HG02970 (cell line): ENCODE measurements around the gene PLEKHG4B.

Experiments used
- ATAC-seq: cut with Tn5 transposase; IDR thresholded peaks from one replicate; pipeline ENCODE4 v1.9.1; 2021; ENCODE audit warnings: mild to moderate bottlenecking, moderate library complexity, moderate number of reproducible peaks; ENCODE audit not compliant: unreplicated experiment, low FRiP score

The PLEKHG4B gene

DNA sequence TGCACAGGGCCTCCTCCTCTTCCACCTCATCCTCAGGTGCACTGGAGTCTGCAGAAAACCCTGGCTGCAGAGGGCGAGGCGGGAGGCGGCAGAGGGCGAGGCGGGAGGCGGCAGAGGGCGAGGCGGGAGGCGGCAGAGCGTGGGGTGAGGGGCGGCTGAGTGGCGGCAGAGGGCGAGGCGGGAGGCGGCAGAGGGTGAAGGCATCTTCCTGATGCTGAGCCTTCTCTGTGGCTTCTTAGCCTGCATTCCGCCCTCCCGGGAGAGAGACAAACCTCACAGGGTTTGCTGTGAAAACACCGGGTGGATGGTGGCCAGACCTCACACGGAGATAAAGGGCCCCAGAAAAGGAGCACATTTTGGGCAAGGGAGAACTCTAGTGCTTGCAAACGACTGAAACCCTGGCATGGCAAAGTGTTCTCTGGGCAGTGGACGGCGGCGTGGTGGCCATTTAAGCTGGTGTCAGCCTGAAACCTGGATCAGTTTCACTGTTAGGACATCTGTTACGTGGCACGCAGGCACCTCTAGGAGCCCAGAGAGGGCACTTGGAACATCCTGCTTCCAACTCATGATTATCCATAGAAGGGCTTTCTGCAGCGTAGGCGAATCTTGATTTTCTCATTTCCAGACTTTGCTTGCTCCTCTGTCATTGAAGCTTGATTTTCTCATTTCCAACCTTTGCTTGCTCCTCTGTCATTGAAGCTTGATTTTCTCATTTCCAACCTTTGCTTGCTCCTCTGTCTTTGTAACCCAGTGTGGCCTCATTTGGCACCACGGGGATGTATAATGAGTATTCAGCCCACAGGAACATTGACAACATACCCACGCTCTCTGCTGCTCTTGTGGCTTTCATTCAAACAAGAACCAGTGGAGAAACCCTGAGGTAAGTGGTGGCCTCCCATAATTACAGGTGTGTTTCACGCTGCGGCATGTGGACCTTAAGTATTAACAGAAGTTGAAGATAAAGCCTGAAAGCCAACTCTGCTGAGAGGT, 16.3 kb upstream of the PLEKHG4B start:
- no peak for ATAC-seq

DNA sequence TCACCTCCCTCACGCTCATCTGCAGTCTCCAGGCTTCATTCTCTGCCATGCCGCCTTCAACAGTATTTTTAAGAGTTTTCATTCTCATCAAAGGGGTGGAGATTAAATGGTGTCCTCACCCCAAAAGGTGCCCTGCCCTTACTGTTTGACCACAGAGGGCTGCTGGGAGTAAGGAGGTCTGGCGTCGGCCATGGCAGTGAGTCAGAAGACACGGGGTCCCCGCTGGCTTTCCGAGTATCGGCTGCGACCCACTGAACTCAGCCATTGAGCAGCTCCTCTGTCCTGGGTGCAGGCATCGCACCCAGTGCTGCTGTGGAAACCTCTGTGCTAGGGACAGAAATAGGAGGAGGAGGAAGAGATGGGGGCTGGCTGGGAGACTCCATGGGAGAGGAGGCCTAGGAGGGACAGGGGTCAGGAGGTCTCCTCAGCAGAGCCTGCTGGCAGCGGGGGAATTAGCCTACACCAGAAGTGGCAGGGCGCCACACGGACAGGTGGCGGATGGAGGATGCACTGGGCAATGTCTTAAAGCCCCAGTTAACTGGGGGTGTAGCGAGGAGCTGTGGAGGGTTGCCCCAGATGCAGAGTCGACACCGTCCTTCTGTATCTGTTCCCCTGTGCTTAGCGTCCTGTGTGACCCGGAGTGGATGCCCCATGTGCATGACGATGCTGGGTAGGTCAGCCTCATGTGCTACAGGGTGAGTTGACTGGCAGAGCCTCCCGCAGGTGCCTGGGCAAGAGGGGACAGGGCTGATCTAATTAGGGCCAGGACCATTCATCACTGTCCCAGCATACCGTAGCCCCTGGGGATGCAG, 15.4 kb upstream of the PLEKHG4B start:
- ATAC-seq = no peak

DNA sequence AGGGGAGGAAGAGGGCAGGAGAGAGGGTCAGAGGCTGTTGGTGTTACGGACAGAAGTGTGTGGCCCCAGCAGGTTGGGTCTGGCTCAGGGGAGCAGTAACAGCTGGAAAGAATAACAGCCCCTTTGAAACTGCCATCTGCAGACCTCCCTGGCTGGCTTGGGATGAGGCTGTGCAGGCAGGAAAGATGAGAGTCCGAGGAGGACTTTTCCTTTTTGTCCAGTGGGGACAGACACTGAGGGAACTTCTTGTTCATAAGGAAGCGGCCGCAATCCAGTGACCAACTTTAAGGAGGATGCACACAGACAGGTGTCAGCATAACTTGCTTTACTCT, 14.8 kb upstream of the PLEKHG4B start:
- no peak for ATAC-seq

DNA sequence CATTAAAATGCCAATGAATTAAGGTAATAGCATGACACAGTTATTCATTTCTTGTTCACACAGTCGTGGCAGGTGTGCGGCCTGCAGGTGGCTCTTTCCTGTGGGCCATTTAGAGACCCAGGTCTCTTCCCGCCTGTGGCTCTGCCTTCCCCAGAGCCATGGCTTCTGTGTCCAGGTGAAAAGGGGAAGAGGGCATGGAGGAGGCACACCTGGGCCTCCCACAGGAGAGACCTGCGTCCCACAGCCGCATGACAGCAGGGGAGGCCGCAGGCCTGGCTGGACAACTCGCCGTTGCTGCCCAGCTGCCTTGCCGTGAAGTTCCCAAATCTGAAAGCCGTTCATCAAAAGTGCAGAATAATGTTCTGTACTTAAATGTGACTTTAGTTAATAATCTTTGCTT, 14.4 kb upstream of the PLEKHG4B start:
- ATAC-seq = no peak

DNA sequence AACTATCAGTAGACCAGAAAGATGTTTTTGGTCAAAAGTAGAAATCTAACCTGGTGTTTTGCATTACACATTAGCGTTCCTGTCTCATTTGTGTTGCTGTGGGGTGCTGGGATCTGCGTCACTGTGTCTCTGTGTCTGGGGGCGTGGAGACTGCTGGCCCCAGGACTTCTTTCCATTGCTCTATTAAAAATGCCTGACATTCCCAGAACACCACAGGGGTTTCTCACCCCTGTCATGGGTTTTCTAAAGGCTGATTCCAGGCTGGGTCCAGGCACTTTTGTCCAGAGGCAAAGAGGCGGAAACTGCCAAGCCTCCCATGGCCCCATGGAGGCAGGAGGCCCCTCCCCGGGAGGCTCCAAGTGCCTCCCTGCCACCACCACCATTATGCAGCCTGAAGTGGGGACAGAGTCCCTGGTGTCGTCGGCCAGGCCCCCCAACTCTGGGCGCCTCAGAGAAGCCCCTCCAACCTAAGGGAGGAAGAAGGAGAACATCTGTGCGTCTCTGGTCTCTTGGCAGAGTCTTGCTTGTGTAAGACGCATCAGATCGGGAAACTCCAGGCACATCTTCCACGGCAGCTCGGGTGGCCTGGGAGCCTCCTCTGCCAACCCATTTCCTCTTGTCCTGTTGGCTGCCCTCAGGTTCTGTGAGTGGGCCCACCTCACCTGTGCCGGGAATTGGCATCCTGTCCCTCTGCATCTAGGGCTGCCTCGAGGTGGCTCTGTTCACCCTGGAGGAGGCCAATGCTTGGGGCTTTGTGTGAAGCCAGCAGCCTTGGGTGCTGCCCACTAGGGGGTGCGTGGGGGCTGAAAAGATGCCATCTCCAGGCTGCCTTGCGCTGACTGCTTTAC, 13.8 kb upstream of the PLEKHG4B start:
- ATAC-seq = no peak

GRCh38 chr5:78805-79149, 13.2 kb upstream of the PLEKHG4B start:
- ATAC-seq = no peak

DNA sequence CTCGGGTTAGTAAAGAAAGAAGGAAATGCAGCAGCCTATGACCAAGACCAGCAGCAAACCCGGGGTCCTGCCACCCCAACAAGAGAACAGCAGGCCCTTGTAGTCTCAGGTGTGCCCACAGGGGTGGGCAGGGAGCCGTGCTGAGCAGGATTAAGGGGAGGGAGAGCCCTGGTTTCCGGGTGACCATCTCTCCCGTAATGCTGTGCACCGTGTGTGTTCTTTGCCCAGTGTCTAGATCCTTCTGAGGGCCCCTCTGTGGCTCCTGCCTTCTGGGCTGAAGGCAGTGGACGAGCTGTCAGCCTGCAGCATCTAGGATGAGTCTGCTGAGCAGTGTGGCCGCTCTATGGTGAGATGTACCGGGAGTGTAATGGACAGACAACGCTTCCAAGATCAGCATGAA, 12.7 kb upstream of the PLEKHG4B start:
- ATAC-seq = no peak

- no peak for ATAC-seq
These were observed 12.1 kb upstream of the PLEKHG4B start for GRCh38 chr5:79821-80220.

DNA sequence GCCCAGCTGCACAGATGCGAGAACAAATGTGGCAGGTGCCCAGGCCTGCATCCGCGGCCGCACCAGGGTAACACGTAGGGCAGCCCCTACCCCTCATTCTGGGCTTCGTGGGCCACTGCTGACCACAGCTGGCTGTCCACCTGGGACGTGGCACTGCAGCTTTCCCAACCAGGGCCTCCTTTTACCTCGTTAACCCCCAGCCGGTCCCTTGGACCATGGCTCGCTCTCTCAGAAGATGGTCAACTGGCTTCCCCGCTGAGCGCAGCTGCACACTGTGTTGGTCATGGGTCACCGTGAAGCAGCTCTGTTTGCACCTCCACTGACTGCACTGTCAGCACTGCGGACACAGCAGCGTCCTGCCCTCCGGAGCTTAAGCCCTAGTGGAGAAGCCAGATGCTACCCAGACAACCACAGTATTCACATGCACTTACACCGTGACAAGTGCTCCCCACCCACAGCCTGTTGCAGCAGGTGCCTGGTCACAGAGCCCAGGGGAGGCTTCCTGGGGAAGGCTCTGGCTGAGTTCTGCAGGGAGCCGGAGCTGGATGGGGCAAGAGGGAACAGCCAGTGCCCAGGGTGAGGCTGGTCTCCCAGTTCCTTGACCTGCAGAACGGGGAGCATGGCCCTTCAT, 10.5 kb upstream of the PLEKHG4B start:
- ATAC-seq = no peak

DNA sequence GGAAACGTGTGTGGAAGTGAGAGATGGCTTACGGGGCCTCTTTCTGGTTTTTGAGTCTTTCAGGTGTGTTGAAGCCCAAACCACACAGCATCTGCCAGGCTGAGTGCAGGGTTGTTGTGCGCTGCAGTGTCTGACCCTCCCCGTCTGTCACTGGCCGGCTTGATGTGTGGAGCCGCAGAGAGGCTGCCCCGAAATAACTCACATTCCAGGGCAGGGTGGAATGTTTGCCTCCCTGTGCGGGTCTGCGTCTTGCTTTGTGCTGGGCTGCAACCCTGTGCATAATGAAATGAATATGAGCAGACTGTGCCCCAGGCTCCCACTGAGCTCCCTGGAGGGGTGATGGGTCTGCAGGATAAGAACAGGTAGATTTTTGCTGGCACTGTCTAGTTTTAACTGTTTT, 9.9 kb upstream of the PLEKHG4B start:
- no peak for ATAC-seq

DNA sequence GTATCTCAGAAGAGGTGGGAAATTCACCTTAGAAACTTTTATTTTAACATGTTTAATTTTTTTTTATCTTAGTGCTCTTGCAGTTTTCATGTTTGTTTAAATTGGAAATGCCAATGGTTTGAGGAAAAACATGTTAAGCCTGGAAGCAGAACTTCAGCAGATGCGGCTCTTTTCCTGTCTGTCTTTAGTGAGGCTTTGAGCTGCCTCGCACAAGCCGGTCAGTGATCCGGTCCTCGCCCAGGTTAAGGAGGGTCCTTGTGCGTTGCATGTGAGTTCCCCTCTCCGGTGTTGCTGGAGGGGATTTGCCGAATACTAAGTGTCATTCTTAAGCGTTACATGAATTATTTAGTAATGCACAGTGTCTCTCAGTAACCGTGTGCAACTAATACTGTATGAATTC, 9.4 kb upstream of the PLEKHG4B start:
- ATAC-seq = no peak

- no peak for ATAC-seq
These were observed 8.9 kb upstream of the PLEKHG4B start for GRCh38 chr5:83029-83428.

- ATAC-seq = no peak
These were observed 6.5 kb upstream of the PLEKHG4B start for GRCh38 chr5:85334-85995.

GRCh38 chr5:89337-90286, 2.4 kb upstream of the PLEKHG4B start:
- ATAC-seq = no peak

DNA sequence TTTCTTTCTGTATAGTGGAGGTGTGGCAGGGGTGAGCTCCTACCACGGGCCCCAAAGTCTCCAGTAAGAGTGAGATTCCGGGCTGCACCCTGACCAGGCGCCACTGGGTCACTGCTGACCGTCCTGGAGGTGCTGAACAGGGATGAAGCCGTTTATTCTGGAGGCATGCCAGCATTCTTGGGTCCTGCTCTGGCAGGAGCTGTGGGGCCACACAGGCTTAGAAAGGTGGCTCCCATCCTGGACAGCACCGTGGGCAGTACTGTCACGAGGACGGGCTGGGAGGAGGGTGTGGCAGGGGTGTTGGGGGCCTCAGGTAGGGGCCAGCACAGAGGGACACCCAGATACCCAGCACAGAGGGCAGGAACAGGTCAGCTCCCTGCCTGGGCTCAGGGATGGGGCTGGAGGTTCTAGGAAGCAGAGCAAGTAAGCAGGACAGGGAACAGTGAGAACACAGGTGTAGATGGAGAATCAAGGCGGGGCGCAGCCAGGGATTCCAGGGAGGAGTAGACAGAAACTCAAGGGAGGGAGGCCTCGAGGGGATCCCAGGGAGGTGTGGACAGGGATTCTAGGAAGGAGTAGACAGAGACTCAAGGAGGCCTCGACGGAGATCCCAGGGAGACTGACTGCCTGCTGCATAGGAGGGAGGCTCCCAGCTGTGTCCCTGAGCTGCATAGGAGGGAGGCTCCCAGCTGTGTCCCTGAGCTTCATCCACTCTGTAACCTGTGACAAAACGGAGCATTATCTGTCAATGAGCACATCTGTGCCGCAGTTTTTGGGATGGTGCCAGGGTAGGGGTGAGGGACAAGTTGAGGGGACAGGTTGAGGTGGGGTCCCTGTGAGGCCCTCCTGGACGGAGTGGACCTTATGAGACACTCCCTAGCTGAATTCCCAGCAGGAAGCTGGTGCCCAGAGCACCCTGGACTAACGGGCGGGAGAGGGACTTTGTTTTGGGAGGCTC, 1.1 kb upstream of the PLEKHG4B start:
- ATAC-seq = no peak

DNA sequence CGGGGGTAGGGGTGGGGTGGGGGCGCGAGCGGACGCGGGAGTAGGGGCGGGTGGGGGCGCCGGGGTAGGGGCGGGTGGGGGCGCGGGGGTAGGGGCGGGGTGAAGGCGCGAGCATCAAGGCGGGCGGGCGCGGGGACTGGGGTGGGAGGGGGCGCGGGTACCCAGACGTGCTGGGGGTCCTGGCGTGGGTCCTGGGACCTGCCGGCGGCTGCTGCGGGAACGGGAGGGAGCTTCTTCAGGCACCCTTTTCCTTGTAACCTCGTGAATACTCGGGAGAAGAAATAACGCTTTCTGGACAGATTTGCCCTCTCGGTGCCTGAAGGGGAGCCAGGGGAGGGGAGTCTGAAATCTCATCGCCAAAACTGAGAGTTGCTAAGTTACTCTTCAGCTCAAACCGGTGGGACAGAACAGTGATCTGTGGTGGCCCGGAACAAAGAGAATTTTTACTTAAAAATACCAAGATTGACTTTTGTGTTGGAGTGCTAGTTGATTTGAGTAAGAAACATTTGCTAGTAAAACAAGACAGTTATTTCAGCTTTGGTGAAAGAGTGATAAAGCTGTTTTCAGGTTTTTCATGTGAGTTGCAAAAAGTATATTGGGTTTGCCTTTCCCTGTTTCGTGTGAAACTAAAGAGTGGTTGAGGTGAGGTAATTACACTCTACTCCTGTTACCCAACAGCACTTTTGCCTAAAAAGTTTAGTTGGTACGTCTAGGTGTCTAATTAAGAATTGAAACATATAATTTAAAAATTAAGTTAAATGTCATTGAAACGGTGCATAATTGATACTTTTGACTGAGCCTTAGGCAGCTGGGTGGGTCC, 643 bp downstream of the PLEKHG4B start:
- ATAC-seq = no peak
